CD14-positive monocyte (primary cell): ENCODE measurements around the gene WDR64. TPM values are rescaled to one million over a fixed set of nuclear protein-coding genes. Genes with fewer than 3 reads are reported as not detected.

Source experiments
- DNase-seq, 3 donors: peaks; one replicate each; pipeline ENCODE4 v3.0.0-alpha.2; 2011 to 2022
- H2AFZ ChIP-seq: 2 replicates; pipeline ENCODE4 v1.6.0; 2012; ENCODE audit warnings: mild to moderate bottlenecking, low read depth, low read length, inconsistent platforms; ENCODE audit not compliant: insufficient read depth, poor library complexity, severe bottlenecking
- H3K27ac ChIP-seq, 2 donors: 1 replicate in 1 of 2; 2 replicates in 1 of 2; pipeline ENCODE4 v1.5.1; 2012 to 2013; ENCODE audit warnings: low read length in 2 of 2, control low read depth in 1 of 2, inconsistent platforms in 1 of 2, low read depth in 1 of 2, mild to moderate bottlenecking in 1 of 2
- H3K27me3 ChIP-seq, 2 donors: one replicate each; pipeline versions ENCODE4 v1.6.0 to v1.6.1; 2011 to 2013; ENCODE audit warnings: low read length in 2 of 2; ENCODE audit not compliant: control insufficient read depth in 2 of 2, insufficient read depth in 2 of 2
- H3K36me3 ChIP-seq, 2 donors: replicated peaks in 1 of 2; 1 replicate in 1 of 2; 2 replicates in 1 of 2; pipeline versions ENCODE4 v1.5.1 to v1.6.1; 2012 to 2013; ENCODE audit warnings: low read length in 2 of 2, control low read depth in 1 of 2, inconsistent platforms in 1 of 2, mild to moderate bottlenecking in 1 of 2; ENCODE audit not compliant: insufficient read depth in 2 of 2, control insufficient read depth in 1 of 2
- H3K4me1 ChIP-seq, 2 donors: 1 replicate in 1 of 2; 2 replicates in 1 of 2; pipeline versions ENCODE4 v1.5.1 to v1.6.1; 2012 to 2013; ENCODE audit warnings: low read length in 2 of 2, control low read depth in 1 of 2, inconsistent platforms in 1 of 2, mild to moderate bottlenecking in 1 of 2, moderate library complexity in 1 of 2; ENCODE audit not compliant: insufficient read depth in 2 of 2, control insufficient read depth in 1 of 2
- H3K4me2 ChIP-seq: replicated peaks from 2 replicates; pipeline ENCODE3; 2012; ENCODE audit warnings: low read length, moderate library complexity, mild to moderate bottlenecking; ENCODE audit not compliant: poor library complexity, severe bottlenecking; ENCODE audit errors: extremely low read depth
- H3K4me3 ChIP-seq, 3 experiments: fragments of 200-600 bp in 1 of 3; sonication (generic) in 1 of 3; replicated peaks in 1 of 3; 1 replicate in 2 of 3; 2 replicates in 1 of 3; pipeline ENCODE4 v1.5.1; 2011 to 2013; ENCODE audit warnings: low read length in 3 of 3, mild to moderate bottlenecking in 3 of 3, control low read depth in 2 of 3, low read depth in 2 of 3, inconsistent platforms in 1 of 3, moderate library complexity in 1 of 3
- H3K79me2 ChIP-seq: 2 replicates; pipeline ENCODE4 v1.6.0; 2012; ENCODE audit warnings: mild to moderate bottlenecking, control low read depth, inconsistent platforms, low read length, moderate library complexity; ENCODE audit not compliant: insufficient read depth
- H3K9ac ChIP-seq: 2 replicates; pipeline ENCODE4 v1.6.0; 2017; ENCODE audit warnings: low read length, mild to moderate bottlenecking; ENCODE audit not compliant: insufficient read depth, poor library complexity, severe bottlenecking
- H3K9me3 ChIP-seq, 2 donors: replicated peaks in 1 of 2; 1 replicate in 1 of 2; 2 replicates in 1 of 2; pipeline versions ENCODE4 v1.5.1 to v1.6.1; 2012 to 2013; ENCODE audit warnings: low read length in 2 of 2, control low read depth in 1 of 2; ENCODE audit not compliant: control insufficient read depth in 1 of 2, insufficient read depth in 1 of 2
- H4K20me1 ChIP-seq: 2 replicates; pipeline ENCODE4 v1.6.0; 2012; ENCODE audit warnings: mild to moderate bottlenecking, low read length, control low read depth, moderate library complexity; ENCODE audit not compliant: insufficient read depth
- H3K27ac Mint-ChIP-seq, 7 donors: one replicate each; pipeline ENCODE4 v1.8.0; 2020; ENCODE audit warnings: mild to moderate bottlenecking in 7 of 7, mixed read lengths in 7 of 7, moderate library complexity in 6 of 7, inconsistent platforms in 2 of 7
- H3K27me3 Mint-ChIP-seq, 3 donors: one replicate each; pipeline ENCODE4 v1.8.0; 2021 to 2022; ENCODE audit warnings: low read depth in 3 of 3, mild to moderate bottlenecking in 3 of 3, mixed read lengths in 3 of 3, moderate library complexity in 3 of 3, inconsistent platforms in 1 of 3
- H3K36me3 Mint-ChIP-seq, 2 donors: one replicate each; pipeline ENCODE4 v1.8.0; 2020; ENCODE audit warnings: mixed read lengths in 2 of 2, inconsistent platforms in 1 of 2, mild to moderate bottlenecking in 1 of 2
- H3K4me1 Mint-ChIP-seq: one replicate; pipeline ENCODE4 v1.8.0; 2020; ENCODE audit warnings: mild to moderate bottlenecking, mixed read lengths
- H3K4me3 Mint-ChIP-seq, 2 donors: one replicate each; pipeline ENCODE4 v1.8.0; 2020; ENCODE audit warnings: mild to moderate bottlenecking in 2 of 2, mixed read lengths in 2 of 2, moderate library complexity in 1 of 2
- H3K9me3 Mint-ChIP-seq, 7 donors: one replicate each; pipeline ENCODE4 v1.8.0; 2020 to 2022; ENCODE audit warnings: mixed read lengths in 7 of 7, mild to moderate bottlenecking in 6 of 7, moderate library complexity in 6 of 7, inconsistent platforms in 2 of 7
- CTCF ChIP-seq: fragments of 200-600 bp; IDR thresholded peaks from one replicate; pipeline ENCODE4 v1.8.0; 2022; ENCODE audit warnings: antibody characterized with exemption, mild to moderate bottlenecking
- WGBS: methylation state at CpG from one replicate; pipeline ENCODE4 v1.1.5; 2013; ENCODE audit warnings: missing lambda C conversion rate; ENCODE audit not compliant: insufficient coverage; 5-methylcytosine and 5-hydroxymethylcytosine counted together
- intact Hi-C, 2 donors: fragments of 100-400 bp; cut with micrococcal nuclease; formaldehyde crosslinking; loops; one replicate each; pipeline versions ENCODE4 v1.15.0 to v1.15.1; 2023
- polyA plus RNA-seq, 3 donors: library from polyadenylated mRNA; depleted of rRNA in 1 of 3; unstranded in 2 of 3; stranded (reverse) in 1 of 3; fragments of 300-500 nt in 2 of 3; fragments of >200 nt in 1 of 3; fragmentation: Illumina TruSeq in 2 of 3; gene quantifications; 1 replicate in 2 of 3; 2 replicates in 1 of 3; pipeline ENCODE4 v1.2.3, GENCODE V29; 2012 to 2021

The WDR64 gene
- polyA plus RNA-seq, 3 donors: not detected

GRCh38 chr1:241762713-241763339 is 110.7 kb downstream of the WDR64 start:
- no peak overlapping the region for H3K9ac ChIP-seq
- no peaks in the 10 kb centered on the region for H3K27me3 ChIP-seq
- Mint-ChIP-seq H3K4me3 (no peak overlapping the region), H3K4me1 (peaks cover 4% of the 10 kb centered on the region), H3K27me3 (peaks cover 6 to 20% (median 7%) of the 10 kb centered on the region in 3 donors), H3K36me3 (no peaks in the 10 kb centered on the region), H3K27ac (no peak overlapping the region), H3K9me3 (no peaks in the 10 kb centered on the region)
- no peaks in the 10 kb centered on the region for H3K79me2 ChIP-seq
- no peak for DNase-seq
- no peak overlapping the region for H3K4me2 ChIP-seq
- H3K9me3 ChIP-seq: no peaks in the 10 kb centered on the region
- H3K27ac ChIP-seq: no peak overlapping the region
- no peak for TF ChIP-seq CTCF
- H3K4me3 ChIP-seq: no peak overlapping the region
- WGBS: no CpG with 5 or more reads among the region's 3 CpGs
- no peaks in the 10 kb centered on the region for H3K4me1 ChIP-seq
- intact Hi-C loops: loop anchor here in 1 of 2 donors (10.0 kb wide), 1 partner anchor 72 kb away; no protein-coding TSS in a partner anchor
- no peaks in the 10 kb centered on the region for H4K20me1 ChIP-seq
- H3K36me3 ChIP-seq: no peaks in the 10 kb centered on the region
- no peak overlapping the region for H2AFZ ChIP-seq

DNA sequence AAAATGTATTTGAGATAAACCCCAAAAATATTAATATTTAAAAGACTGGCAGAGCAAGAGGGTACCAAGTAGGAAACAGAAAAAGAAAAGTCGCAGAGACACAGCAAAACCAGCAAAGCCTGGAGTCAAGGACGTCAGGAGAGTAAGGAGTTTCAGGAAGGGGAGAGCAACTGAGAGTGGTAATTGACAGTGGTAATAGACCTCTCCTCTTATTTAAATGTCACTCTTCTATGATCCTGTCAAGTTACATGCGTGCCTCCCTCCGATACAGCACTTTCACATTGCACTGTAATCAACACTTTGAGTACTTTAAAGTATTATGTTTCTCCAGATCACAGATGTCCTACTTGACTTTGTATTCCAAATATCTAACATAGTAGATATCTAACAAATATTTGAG is 113.3 kb downstream of the WDR64 start:
- Mint-ChIP-seq H3K27ac (no peak overlapping the region), H3K4me1 (peaks cover 3% of the 10 kb centered on the region), H3K9me3 (no peaks in the 10 kb centered on the region), H3K36me3 (no peaks in the 10 kb centered on the region), H3K27me3 (peaks cover 8 to 20% (median 13%) of the 10 kb centered on the region in 3 donors), H3K4me3 (no peak overlapping the region)
- Histone ChIP-seq H3K79me2 (no peaks in the 10 kb centered on the region), H2AFZ (no peak overlapping the region), H3K9ac (no peak overlapping the region), H3K4me2 (no peak overlapping the region), H3K4me1 (no peaks in the 10 kb centered on the region), H4K20me1 (no peaks in the 10 kb centered on the region), H3K36me3 (no peaks in the 10 kb centered on the region), H3K27me3 (no peaks in the 10 kb centered on the region), H3K9me3 (no peaks in the 10 kb centered on the region), H3K4me3 (no peak overlapping the region), H3K27ac (no peak overlapping the region)
- intact Hi-C loops: loop anchor here in 1 of 2 donors (10.0 kb wide), 1 partner anchor 69 kb away; no protein-coding TSS in a partner anchor
- no CpG with 5 or more reads among the region's 4 CpGs for WGBS
- DNase-seq: no peak
- no peak for TF ChIP-seq CTCF
